Small intestine (tissue), 7 donors: Measurements from ENCODE around the gene HAO2. TPM values are rescaled to one million over a fixed set of nuclear protein-coding genes. Genes with fewer than 3 reads are reported as not detected.
A peak's percentile ranks its signal among the peaks of the same experiment; 100 is the strongest.
"Not testable (repeated sequence)": the region's sequence is repeated elsewhere in the genome, so short reads cannot be mapped to it uniquely, and the experiment has no call there.

ENCODE experiments used
- DNase-seq, 2 donors: peaks; one replicate each; pipeline versions ENCODE4 v3.0.0 to v3.0.0-alpha.2; 2013
- FAIRE-seq: peaks from 2 replicates; lab custom pipeline; 2012; peaks lifted over from hg19 to GRCh38; lab: Jason Lieb, UNC
- H3K27ac ChIP-seq, 3 donors: one replicate each; pipeline ENCODE4 v1.5.1; 2013; ENCODE audit warnings: low read length in 2 of 3, mild to moderate bottlenecking in 2 of 3, control low read depth in 1 of 3, inconsistent platforms in 1 of 3, low read depth in 1 of 3, moderate library complexity in 1 of 3
- H3K27me3 ChIP-seq, 3 donors: one replicate each; pipeline ENCODE4 v1.6.1; 2013; ENCODE audit warnings: low read length in 3 of 3, inconsistent platforms in 1 of 3; ENCODE audit not compliant: control insufficient read depth in 3 of 3, insufficient read depth in 3 of 3
- H3K36me3 ChIP-seq, 3 donors: one replicate each; pipeline ENCODE4 v1.6.1; 2013; ENCODE audit warnings: low read length in 3 of 3, inconsistent platforms in 1 of 3, low read depth in 1 of 3, mild to moderate bottlenecking in 1 of 3, moderate library complexity in 1 of 3; ENCODE audit not compliant: control insufficient read depth in 3 of 3, insufficient read depth in 2 of 3
- H3K4me1 ChIP-seq, 3 donors: one replicate each; pipeline ENCODE4 v1.6.1; 2013; ENCODE audit warnings: low read length in 2 of 3, inconsistent platforms in 1 of 3, low read depth in 1 of 3, mild to moderate bottlenecking in 1 of 3, moderate library complexity in 1 of 3; ENCODE audit not compliant: control insufficient read depth in 3 of 3, insufficient read depth in 2 of 3
- H3K4me3 ChIP-seq, 3 donors: one replicate each; pipeline ENCODE4 v1.5.1; 2013; ENCODE audit warnings: low read length in 3 of 3, control low read depth in 1 of 3, inconsistent platforms in 1 of 3, low read depth in 1 of 3, mild to moderate bottlenecking in 1 of 3, moderate library complexity in 1 of 3
- H3K9me3 ChIP-seq, 2 donors: one replicate each; pipeline ENCODE4 v1.6.1; 2013; ENCODE audit warnings: low read depth in 1 of 2, low read length in 1 of 2; ENCODE audit not compliant: control insufficient read depth in 2 of 2, insufficient read depth in 1 of 2
- WGBS, 3 donors: extraction: QIAGEN DNeasy Blood & Tissue Kit; methylation state at CpG; one replicate each; pipeline ENCODE4 v1.1.7; 2013; 5-methylcytosine and 5-hydroxymethylcytosine counted together
- polyA plus RNA-seq, 4 donors: library from polyadenylated mRNA; stranded (reverse) in 3 of 4; unstranded in 1 of 4; fragments of 200-250 nt in 3 of 4; fragments of 120-200 nt in 1 of 4; gene quantifications; one replicate each; pipeline versions ENCODE4 v1.2.1 to v1.2.3, GENCODE V29; 2013
- donor health status: healthy with polysubstance abuse.
- donor health status: control.
- donor health status: control.
- donor health status: Bipolar disorder and iron deficiency.
- donor health status: healthy.

Gene HAO2
- polyA plus RNA-seq, 4 donors = 0.04 to 10.0 TPM; not detected in 2

DNA sequence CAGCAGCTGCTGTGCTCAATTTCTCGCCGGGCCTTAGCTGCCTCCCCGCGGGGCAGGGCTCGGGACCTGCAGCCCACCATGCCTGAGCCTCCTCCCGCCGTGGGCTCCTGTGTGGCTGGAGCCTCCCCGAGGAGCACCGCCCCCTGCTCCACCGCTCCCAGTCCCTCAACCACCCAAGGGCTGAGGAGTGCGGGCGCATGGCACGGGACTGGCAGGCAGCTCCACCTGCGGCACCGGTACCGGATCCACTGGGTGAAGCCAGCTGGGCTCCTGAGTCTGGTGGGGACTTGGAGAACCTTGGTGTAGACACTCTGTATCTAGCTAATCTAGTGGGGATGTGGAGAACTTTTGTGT, 34.7 kb upstream of the HAO2 start:
- H3K27ac ChIP-seq, H3K4me3 ChIP-seq, H3K4me1 ChIP-seq, FAIRE-seq, H3K36me3 ChIP-seq, DNase-seq, H3K9me3 ChIP-seq, H3K27me3 ChIP-seq: not testable (repeated sequence)
- WGBS, 3 donors = 93 to 95% (median 94%) methylated on average over 12 to 16 of the region's 16 CpGs

DNA sequence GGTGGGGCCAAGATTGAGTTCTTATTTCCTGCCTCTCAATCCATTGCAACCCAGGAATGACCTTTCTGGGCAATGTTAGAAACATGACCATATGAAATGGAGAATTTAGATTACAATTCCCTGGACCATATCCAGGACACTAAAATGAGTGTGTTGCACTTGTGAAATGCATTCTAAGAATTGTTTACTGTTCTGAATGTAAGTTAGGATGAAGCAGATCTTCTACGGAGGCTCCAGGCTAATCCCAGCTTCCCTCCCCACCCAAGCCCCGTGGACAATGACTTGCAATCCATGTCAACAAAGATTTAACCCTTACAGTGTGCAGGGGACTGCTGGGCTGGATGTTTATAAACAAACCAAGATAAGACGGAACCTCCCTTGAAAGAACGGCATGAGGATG, 31.7 kb upstream of the HAO2 start:
- Histone ChIP-seq H3K36me3 (no peaks in the 10 kb centered on the region), H3K27me3 (no peaks in the 10 kb centered on the region), H3K4me3 (no peak overlapping the region), H3K9me3 (no peaks in the 10 kb centered on the region), H3K27ac (no peak overlapping the region), H3K4me1 (peaks cover 0 to 11% (median 0%) of the 10 kb centered on the region in 3 donors)
- DNase-seq (no peak), FAIRE-seq (no peak)
- 44 to 52% (median 47%) methylated on average over 4 of the region's 4 CpGs for WGBS, 3 donors

DNA sequence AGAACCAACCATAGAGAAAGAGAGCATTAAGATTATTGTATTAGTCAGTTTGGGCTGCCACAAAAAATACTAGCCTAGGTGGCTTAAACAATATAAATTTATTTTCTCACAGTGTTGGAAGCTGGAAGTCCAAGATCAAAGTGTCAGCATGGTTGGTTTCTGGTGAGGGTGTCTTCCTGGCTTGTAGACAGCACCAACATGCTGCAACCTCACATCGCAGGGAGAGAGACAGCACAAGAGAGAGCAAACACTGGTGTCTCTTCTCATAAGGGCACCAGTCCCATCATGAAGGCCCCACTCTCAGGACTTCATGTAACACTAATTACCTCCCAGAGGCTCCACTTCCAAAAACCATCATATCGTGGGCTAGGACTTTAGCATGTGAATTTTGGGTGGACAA, 30.6 kb upstream of the HAO2 start:
- Histone ChIP-seq H3K4me1 (peaks cover 0 to 11% (median 0%) of the 10 kb centered on the region in 3 donors), H3K27me3 (no peaks in the 10 kb centered on the region), H3K36me3 (no peaks in the 10 kb centered on the region), H3K9me3 (no peaks in the 10 kb centered on the region), H3K27ac (no peak overlapping the region), H3K4me3 (no peak overlapping the region)
- no peak for DNase-seq
- FAIRE-seq = no peak
- 87 to 89% (median 87%) methylated on average over 2 of the region's 2 CpGs for WGBS, 3 donors

DNA sequence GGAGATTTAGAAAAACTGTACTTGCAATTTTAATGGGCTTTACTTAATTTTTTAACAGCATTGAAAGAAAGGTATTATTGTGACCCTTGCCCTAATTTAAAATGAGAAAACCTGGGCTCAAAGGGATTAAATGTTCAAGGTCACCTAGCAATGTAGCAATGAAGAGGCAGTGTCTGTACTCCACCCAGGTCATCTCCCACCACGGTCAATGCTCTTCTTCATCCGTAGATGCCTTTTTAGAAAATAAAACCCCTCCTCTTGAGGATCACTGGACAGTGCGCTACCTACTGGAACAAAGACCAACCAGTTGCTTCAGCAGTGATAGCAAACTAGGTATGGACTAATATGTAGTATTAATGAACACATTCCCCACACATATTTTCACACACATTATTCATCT, 29.8 kb upstream of the HAO2 start:
- no peaks in the 10 kb centered on the region for H3K36me3 ChIP-seq
- H3K4me1 ChIP-seq = peaks cover 0 to 11% (median 0%) of the 10 kb centered on the region in 3 donors
- WGBS, 3 donors = 76 to 92% (median 78%) methylated on average over 3 of the region's 3 CpGs
- no peaks in the 10 kb centered on the region for H3K27me3 ChIP-seq
- DNase-seq (no peak), FAIRE-seq (no peak)
- H3K27ac ChIP-seq = no peak overlapping the region
- no peak overlapping the region for H3K4me3 ChIP-seq
- H3K9me3 ChIP-seq = no peaks in the 10 kb centered on the region

DNA sequence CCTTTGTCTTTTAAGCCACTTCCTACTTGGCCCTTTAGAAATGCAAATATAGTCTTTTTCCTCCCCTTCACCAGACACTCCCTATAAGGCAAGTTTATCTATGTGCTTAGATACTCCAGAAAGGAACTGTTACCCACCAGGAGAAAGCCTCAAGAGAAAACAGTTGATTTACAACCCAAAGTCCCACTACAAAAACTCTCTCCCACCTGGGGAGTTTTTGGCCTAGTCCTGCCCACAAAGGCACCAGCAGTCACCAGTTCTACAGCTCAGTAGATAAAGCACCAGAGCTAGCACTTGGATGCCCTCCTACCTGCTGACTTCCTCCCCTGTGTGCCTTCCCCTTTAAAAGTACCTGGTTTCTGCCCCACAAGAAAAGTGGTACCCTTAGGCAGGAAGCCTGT, 27.7 kb upstream of the HAO2 start:
- Histone ChIP-seq H3K9me3 (no peaks in the 10 kb centered on the region), H3K4me3 (no peak overlapping the region), H3K36me3 (no peaks in the 10 kb centered on the region), H3K27me3 (no peaks in the 10 kb centered on the region), H3K4me1 (peaks cover 0 to 11% (median 0%) of the 10 kb centered on the region in 3 donors), H3K27ac (no peak overlapping the region)
- no peak for FAIRE-seq
- peak in 1 of 2 donors; percentile 10 for DNase-seq

DNA sequence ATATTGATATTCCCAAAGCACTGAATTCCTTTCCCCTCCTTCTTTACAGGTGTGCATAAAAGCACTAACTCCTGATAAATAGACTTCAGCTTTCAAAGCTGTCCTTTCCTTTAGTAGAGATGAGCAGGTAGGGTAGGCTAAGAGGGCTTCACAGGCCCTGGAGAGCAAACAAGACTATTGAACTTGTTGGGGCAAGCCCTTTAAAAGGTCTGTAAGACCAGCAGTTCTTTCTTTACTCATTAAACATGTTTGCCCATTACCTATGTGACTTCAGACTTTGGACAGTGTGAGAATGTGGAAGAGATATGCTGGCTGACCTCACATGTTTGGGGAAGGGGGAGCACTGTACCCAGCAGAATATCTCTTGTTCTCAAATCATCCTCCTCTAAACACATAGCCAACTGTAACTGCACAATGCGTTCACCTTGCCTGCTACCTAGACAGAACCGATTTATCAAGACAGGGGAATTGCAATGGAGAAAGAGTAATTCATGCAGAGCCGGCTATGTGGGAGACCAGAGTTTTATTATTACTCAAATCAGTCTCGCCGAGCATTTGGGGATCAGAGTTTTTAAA, 27.1 kb upstream of the HAO2 start:
- Histone ChIP-seq H3K27me3 (no peaks in the 10 kb centered on the region), H3K4me3 (no peak overlapping the region), H3K36me3 (no peaks in the 10 kb centered on the region), H3K4me1 (peaks cover 0 to 11% (median 0%) of the 10 kb centered on the region in 3 donors), H3K27ac (no peak overlapping the region), H3K9me3 (no peaks in the 10 kb centered on the region)
- WGBS, 3 donors = 69 to 82% (median 77%) methylated on average over 5 of the region's 5 CpGs
- FAIRE-seq (no peak), DNase-seq (peak in 1 of 2 donors; percentile 53)

DNA sequence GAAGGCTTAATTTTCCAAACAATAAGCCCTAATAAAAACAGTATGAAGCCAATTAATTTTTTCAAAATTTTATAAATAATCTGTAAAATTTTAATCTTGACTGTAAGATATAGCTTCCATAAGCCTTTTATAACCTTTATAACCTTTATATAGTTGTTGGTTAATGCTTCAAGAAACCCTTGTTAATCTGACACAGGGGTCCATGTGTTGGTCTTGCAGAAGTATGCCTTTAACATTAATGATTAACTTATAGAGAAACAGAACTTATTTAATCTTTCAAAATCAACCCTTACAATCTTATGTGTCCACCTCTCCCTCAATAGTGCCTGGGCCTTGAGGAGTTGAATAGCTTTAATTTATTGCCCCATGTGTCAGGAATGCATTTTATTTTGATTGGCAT, 23.2 kb upstream of the HAO2 start:
- FAIRE-seq = peak; percentile 23
- Histone ChIP-seq H3K36me3 (no peaks in the 10 kb centered on the region), H3K4me1 (peaks cover 0 to 11% (median 0%) of the 10 kb centered on the region in 3 donors), H3K4me3 (no peak overlapping the region), H3K27me3 (peaks cover 0 to 3% (median 0%) of the 10 kb centered on the region in 3 donors), H3K9me3 (no peaks in the 10 kb centered on the region), H3K27ac (no peak overlapping the region)
- no peak for DNase-seq

DNA sequence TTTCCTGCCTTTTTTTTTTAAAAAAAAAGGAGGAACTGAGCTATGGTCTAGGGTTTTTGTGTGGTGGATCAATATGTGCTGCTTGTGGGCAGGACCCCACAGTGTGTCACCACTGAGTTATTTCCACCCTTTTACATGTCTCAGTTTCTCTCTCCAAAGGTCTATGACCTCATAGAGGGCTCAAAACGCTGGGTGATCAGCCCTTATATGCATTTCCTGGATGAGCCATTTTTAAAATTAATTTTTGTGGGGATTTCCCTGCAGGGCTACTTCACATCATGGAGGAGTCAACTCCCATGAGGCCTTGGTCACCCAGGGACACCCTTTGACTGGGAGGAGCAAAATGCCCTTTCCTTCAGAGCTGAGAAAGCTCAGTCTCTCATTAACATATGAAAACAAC, 20.7 kb upstream of the HAO2 start:
- 54 to 65% (median 54%) methylated on average over 1 of the region's 1 CpG for WGBS, 3 donors
- peaks cover 0 to 4% (median 0%) of the 10 kb centered on the region in 3 donors for H3K27me3 ChIP-seq
- no peak for DNase-seq
- H3K4me3 ChIP-seq = no peak overlapping the region
- no peaks in the 10 kb centered on the region for H3K36me3 ChIP-seq
- no peaks in the 10 kb centered on the region for H3K9me3 ChIP-seq
- H3K27ac ChIP-seq = no peak overlapping the region
- FAIRE-seq = no peak
- H3K4me1 ChIP-seq = no peaks in the 10 kb centered on the region

DNA sequence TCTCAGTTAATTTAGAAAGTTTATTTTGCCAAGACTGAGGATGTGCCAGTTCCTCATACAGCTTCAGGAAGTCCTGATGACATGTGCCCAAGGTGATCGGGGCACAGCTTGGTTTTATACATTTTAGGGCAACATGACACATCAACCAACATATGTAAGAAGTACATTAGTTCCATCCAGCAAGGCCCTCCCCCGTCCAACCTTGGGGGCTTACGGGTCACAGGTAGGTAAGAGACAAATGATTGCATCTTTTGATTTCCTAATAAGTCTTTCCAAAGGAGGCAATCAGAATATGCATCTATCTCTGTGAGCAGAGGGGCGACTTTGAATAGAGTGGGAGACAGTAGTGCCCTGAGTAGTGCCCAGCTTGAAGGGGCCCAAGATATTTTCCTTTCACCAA, 19.6 kb upstream of the HAO2 start:
- DNase-seq = no peak
- WGBS, 3 donors = 84 to 85% (median 84%) methylated on average over 4 of the region's 4 CpGs
- H3K4me3 ChIP-seq = no peak overlapping the region
- FAIRE-seq = no peak
- H3K4me1 ChIP-seq = no peaks in the 10 kb centered on the region
- no peaks in the 10 kb centered on the region for H3K9me3 ChIP-seq
- H3K27me3 ChIP-seq = peaks cover 0 to 4% (median 0%) of the 10 kb centered on the region in 3 donors
- no peaks in the 10 kb centered on the region for H3K36me3 ChIP-seq
- no peak overlapping the region for H3K27ac ChIP-seq
